Measurements from ENCODE around the gene FGR. TPM values are rescaled to one million over a fixed set of nuclear protein-coding genes. Genes with fewer than 3 reads are reported as not detected.

Gene FGR
- total RNA-seq, 1 donor from 2014 or later: not detected

- H4K20me1 ChIP-seq (ENCODE audit: insufficient read depth, low read length): peaks cover 100% of the 10 kb centered on the region
- FAIRE-seq: no peak
- no peak overlapping the region for H3K9ac ChIP-seq (ENCODE audit: low read length)
- no peak overlapping the region for H3K4me3 Mint-ChIP-seq (ENCODE audit: unreplicated experiment)
- no peak overlapping the region for H3K27ac Mint-ChIP-seq (ENCODE audit: unreplicated experiment)
- H3K4me2 ChIP-seq (ENCODE audit: low read length): peak overlapping the region; percentile 18
- peaks cover 4% of the 10 kb centered on the region for H3K36me3 ChIP-seq (ENCODE audit: insufficient read depth, low read length)
- H3K9me3 ChIP-seq (ENCODE audit: insufficient read depth, low read depth, low read length): no peaks in the 10 kb centered on the region
- H3K27me3 ChIP-seq (ENCODE audit: insufficient read depth, low read length): no peaks in the 10 kb centered on the region
- no peak overlapping the region for H3K27ac ChIP-seq (ENCODE audit: low read depth, low read length)
- H3K4me3 ChIP-seq (ENCODE audit: insufficient read depth, low read depth, low read length): no peak overlapping the region
- no peak overlapping the region for H2AFZ ChIP-seq (ENCODE audit: low read depth, low read length)
- H3K9me3 Mint-ChIP-seq (ENCODE audit: unreplicated experiment): no peaks in the 10 kb centered on the region
- peaks cover 14% of the 10 kb centered on the region for H3K4me1 Mint-ChIP-seq (ENCODE audit: low read depth, unreplicated experiment)
- peaks cover 69% of the 10 kb centered on the region for H3K4me1 ChIP-seq (ENCODE audit: insufficient read depth, low read length)
- TF ChIP-seq EZH2 (IDR thresholded peaks at IDR 0.05; ENCODE audit: insufficient read depth, low read length) (no peak), CTCF (IDR thresholded peaks at IDR 0.05; ENCODE audit: insufficient read depth, low read depth, low read length) (no peak)
- H3K79me2 ChIP-seq (ENCODE audit: insufficient read depth, low read length): peaks cover 90% of the 10 kb centered on the region
- no peak for DNase-seq (ENCODE audit: low read depth)
- no peaks in the 10 kb centered on the region for H3K36me3 Mint-ChIP-seq (ENCODE audit: low read depth, unreplicated experiment)
- no peaks in the 10 kb centered on the region for H3K27me3 Mint-ChIP-seq (ENCODE audit: low read depth, unreplicated experiment)
These were observed 42.6 kb downstream of the FGR start for GRCh38 chr1:27592232-27592930.

- Mint-ChIP-seq H3K27ac (ENCODE audit: unreplicated experiment) (no peak overlapping the region), H3K9me3 (ENCODE audit: unreplicated experiment) (no peaks in the 10 kb centered on the region), H3K4me1 (ENCODE audit: low read depth, unreplicated experiment) (peaks cover 17% of the 10 kb centered on the region), H3K36me3 (ENCODE audit: low read depth, unreplicated experiment) (no peaks in the 10 kb centered on the region), H3K4me3 (ENCODE audit: unreplicated experiment) (no peak overlapping the region), H3K27me3 (ENCODE audit: low read depth, unreplicated experiment) (no peaks in the 10 kb centered on the region)
- peaks cover 4% of the 10 kb centered on the region for H3K36me3 ChIP-seq (ENCODE audit: insufficient read depth, low read length)
- TF ChIP-seq CTCF (IDR thresholded peaks at IDR 0.05; ENCODE audit: insufficient read depth, low read depth, low read length): no peak
- no peak for TF ChIP-seq EZH2 (IDR thresholded peaks at IDR 0.05; ENCODE audit: insufficient read depth, low read length)
- H3K9ac ChIP-seq (ENCODE audit: low read length): no peak overlapping the region
- FAIRE-seq: no peak
- no peak overlapping the region for H2AFZ ChIP-seq (ENCODE audit: low read depth, low read length)
- no peak overlapping the region for H3K27ac ChIP-seq (ENCODE audit: low read depth, low read length)
- H4K20me1 ChIP-seq (ENCODE audit: insufficient read depth, low read length): peaks cover 100% of the 10 kb centered on the region
- peaks cover 63% of the 10 kb centered on the region for H3K4me1 ChIP-seq (ENCODE audit: insufficient read depth, low read length)
- no peaks in the 10 kb centered on the region for H3K9me3 ChIP-seq (ENCODE audit: insufficient read depth, low read depth, low read length)
- H3K4me3 ChIP-seq (ENCODE audit: insufficient read depth, low read depth, low read length): no peak overlapping the region
- DNase-seq (ENCODE audit: low read depth): no peak
- peaks cover 90% of the 10 kb centered on the region for H3K79me2 ChIP-seq (ENCODE audit: insufficient read depth, low read length)
- no peaks in the 10 kb centered on the region for H3K27me3 ChIP-seq (ENCODE audit: insufficient read depth, low read length)
- no peak overlapping the region for H3K4me2 ChIP-seq (ENCODE audit: low read length)
These were observed 43.4 kb downstream of the FGR start for GRCh38 chr1:27591622-27592021.

GRCh38 chr1:27590917-27591508, 44.0 kb downstream of the FGR start:
- Histone ChIP-seq H3K4me2 (ENCODE audit: low read length) (peak overlapping the region; percentile 25), H3K27ac (ENCODE audit: low read depth, low read length) (no peak overlapping the region), H3K9me3 (ENCODE audit: insufficient read depth, low read depth, low read length) (no peaks in the 10 kb centered on the region), H3K4me1 (ENCODE audit: insufficient read depth, low read length) (peaks cover 57% of the 10 kb centered on the region), H2AFZ (ENCODE audit: low read depth, low read length) (no peak overlapping the region), H3K36me3 (ENCODE audit: insufficient read depth, low read length) (peaks cover 4% of the 10 kb centered on the region), H3K4me3 (ENCODE audit: insufficient read depth, low read depth, low read length) (no peak overlapping the region), H4K20me1 (ENCODE audit: insufficient read depth, low read length) (peaks cover 100% of the 10 kb centered on the region), H3K9ac (ENCODE audit: low read length) (no peak overlapping the region), H3K27me3 (ENCODE audit: insufficient read depth, low read length) (no peaks in the 10 kb centered on the region), H3K79me2 (ENCODE audit: insufficient read depth, low read length) (peaks cover 90% of the 10 kb centered on the region)
- Mint-ChIP-seq H3K27ac (ENCODE audit: unreplicated experiment) (no peak overlapping the region), H3K9me3 (ENCODE audit: unreplicated experiment) (no peaks in the 10 kb centered on the region), H3K4me1 (ENCODE audit: low read depth, unreplicated experiment) (peaks cover 17% of the 10 kb centered on the region), H3K36me3 (ENCODE audit: low read depth, unreplicated experiment) (peaks cover under 1% of the 10 kb centered on the region), H3K4me3 (ENCODE audit: unreplicated experiment) (no peak overlapping the region), H3K27me3 (ENCODE audit: low read depth, unreplicated experiment) (no peaks in the 10 kb centered on the region)
- no peak for FAIRE-seq
- TF ChIP-seq EZH2 (IDR thresholded peaks at IDR 0.05; ENCODE audit: insufficient read depth, low read length) (no peak), CTCF (IDR thresholded peaks at IDR 0.05; ENCODE audit: insufficient read depth, low read depth, low read length) (no peak)
- DNase-seq (ENCODE audit: low read depth): no peak

Data from astrocyte (in vitro differentiated cells and primary cell).